Small intestine (tissue), 7 donors: ENCODE results near the gene PPDPF. TPM values are rescaled to one million over a fixed set of nuclear protein-coding genes. Genes with fewer than 3 reads are reported as not detected.

Source experiments
- DNase-seq, 2 donors: peaks; one replicate each; pipeline versions ENCODE4 v3.0.0 to v3.0.0-alpha.2; 2013
- FAIRE-seq: peaks from 2 replicates; lab custom pipeline; 2012; peaks lifted over from hg19 to GRCh38; lab: Jason Lieb, UNC
- H3K27ac ChIP-seq, 3 donors: one replicate each; pipeline ENCODE4 v1.5.1; 2013; ENCODE audit warnings: low read length in 2 of 3, mild to moderate bottlenecking in 2 of 3, control low read depth in 1 of 3, inconsistent platforms in 1 of 3, low read depth in 1 of 3, moderate library complexity in 1 of 3
- H3K27me3 ChIP-seq, 3 donors: one replicate each; pipeline ENCODE4 v1.6.1; 2013; ENCODE audit warnings: low read length in 3 of 3, inconsistent platforms in 1 of 3; ENCODE audit not compliant: control insufficient read depth in 3 of 3, insufficient read depth in 3 of 3
- H3K36me3 ChIP-seq, 3 donors: one replicate each; pipeline ENCODE4 v1.6.1; 2013; ENCODE audit warnings: low read length in 3 of 3, inconsistent platforms in 1 of 3, low read depth in 1 of 3, mild to moderate bottlenecking in 1 of 3, moderate library complexity in 1 of 3; ENCODE audit not compliant: control insufficient read depth in 3 of 3, insufficient read depth in 2 of 3
- H3K4me1 ChIP-seq, 3 donors: one replicate each; pipeline ENCODE4 v1.6.1; 2013; ENCODE audit warnings: low read length in 2 of 3, inconsistent platforms in 1 of 3, low read depth in 1 of 3, mild to moderate bottlenecking in 1 of 3, moderate library complexity in 1 of 3; ENCODE audit not compliant: control insufficient read depth in 3 of 3, insufficient read depth in 2 of 3
- H3K4me3 ChIP-seq, 3 donors: one replicate each; pipeline ENCODE4 v1.5.1; 2013; ENCODE audit warnings: low read length in 3 of 3, control low read depth in 1 of 3, inconsistent platforms in 1 of 3, low read depth in 1 of 3, mild to moderate bottlenecking in 1 of 3, moderate library complexity in 1 of 3
- H3K9me3 ChIP-seq, 2 donors: one replicate each; pipeline ENCODE4 v1.6.1; 2013; ENCODE audit warnings: low read depth in 1 of 2, low read length in 1 of 2; ENCODE audit not compliant: control insufficient read depth in 2 of 2, insufficient read depth in 1 of 2
- WGBS, 3 donors: extraction: QIAGEN DNeasy Blood & Tissue Kit; methylation state at CpG; one replicate each; pipeline ENCODE4 v1.1.7; 2013; 5-methylcytosine and 5-hydroxymethylcytosine counted together
- polyA plus RNA-seq, 4 donors: library from polyadenylated mRNA; stranded (reverse) in 3 of 4; unstranded in 1 of 4; fragments of 200-250 nt in 3 of 4; fragments of 120-200 nt in 1 of 4; gene quantifications; one replicate each; pipeline versions ENCODE4 v1.2.1 to v1.2.3, GENCODE V29; 2013
- donor health status: healthy with polysubstance abuse.
- donor health status: control.
- donor health status: control.
- donor health status: Bipolar disorder and iron deficiency.
- donor health status: healthy.

The PPDPF gene
- polyA plus RNA-seq, 4 donors = 273 to 356 (median 295) TPM

DNA sequence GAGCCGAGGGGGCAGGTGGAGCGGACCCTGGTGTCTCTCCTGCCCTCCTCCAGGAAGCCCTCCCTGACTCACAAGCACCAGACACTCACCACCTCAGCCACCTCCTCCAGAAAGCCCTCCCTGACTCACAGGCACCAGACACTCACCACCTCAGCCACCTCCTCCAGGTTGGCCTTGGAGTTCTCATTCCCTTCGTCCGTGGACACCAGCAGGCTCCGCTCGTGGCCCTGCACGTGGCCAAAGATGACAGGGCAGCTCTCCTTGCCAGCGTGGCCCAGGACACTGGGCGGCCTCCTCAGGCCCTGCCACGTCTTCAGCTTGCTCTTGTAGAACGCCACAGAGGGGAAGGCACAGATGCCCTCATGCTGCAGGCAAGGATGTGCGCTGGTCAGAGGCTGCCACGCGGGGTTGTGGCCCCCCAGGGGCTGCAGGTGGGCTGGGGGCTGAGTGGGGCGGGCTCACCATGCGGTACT, 39.8 kb downstream of the PPDPF start:
- DNase-seq (no peak), FAIRE-seq (no peak)
- Histone ChIP-seq H3K27ac (no peak overlapping the region), H3K4me3 (no peak overlapping the region), H3K4me1 (no peaks in the 10 kb centered on the region), H3K9me3 (no peaks in the 10 kb centered on the region), H3K36me3 (peaks cover 3 to 62% (median 10%) of the 10 kb centered on the region in 3 donors), H3K27me3 (no peaks in the 10 kb centered on the region)
- WGBS, 3 donors = 93 to 96% (median 95%) methylated on average over 16 of the region's 16 CpGs

DNA sequence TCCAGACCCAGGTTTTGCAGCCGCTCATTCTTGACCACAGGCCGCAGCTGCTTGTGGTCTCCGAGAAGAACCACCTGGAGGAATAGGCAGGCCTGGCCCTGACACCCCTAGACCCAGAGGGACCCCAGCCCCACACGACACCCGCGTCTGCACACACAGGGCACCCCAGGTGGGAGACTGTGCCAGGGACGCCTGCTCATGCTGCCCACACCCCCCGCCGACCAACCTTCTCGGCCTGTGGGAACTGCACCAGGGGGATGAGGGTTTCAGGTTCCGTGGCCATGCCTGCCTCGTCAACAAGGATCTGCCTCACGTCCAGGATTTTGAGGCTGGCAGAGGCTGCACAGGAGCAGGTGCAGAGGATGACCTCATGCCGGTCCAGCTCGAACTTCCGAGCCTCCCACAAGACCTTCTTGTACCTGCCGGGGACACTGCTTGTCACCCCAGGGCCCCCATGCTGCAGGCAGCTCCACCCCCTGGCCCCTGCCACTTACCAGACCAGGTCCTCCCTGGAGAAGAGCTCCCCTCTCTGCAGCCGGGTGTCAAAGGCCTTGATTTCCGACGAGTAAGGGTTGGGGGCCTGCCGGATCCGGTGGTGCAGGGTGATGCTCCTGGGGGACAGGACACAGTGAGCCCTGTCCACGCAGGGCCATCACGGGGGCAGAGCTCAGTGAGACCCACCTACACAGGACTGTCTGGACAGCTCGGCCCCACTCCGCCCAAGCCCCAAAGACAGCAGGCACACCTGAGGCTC, 40.5 kb downstream of the PPDPF start:
- 93 to 94% (median 93%) methylated on average over 26 of the region's 26 CpGs for WGBS, 3 donors
- FAIRE-seq (no peak), DNase-seq (no peak)
- Histone ChIP-seq H3K27me3 (no peaks in the 10 kb centered on the region), H3K27ac (no peak overlapping the region), H3K36me3 (peaks cover 3 to 69% (median 10%) of the 10 kb centered on the region in 3 donors), H3K4me1 (no peaks in the 10 kb centered on the region), H3K9me3 (no peaks in the 10 kb centered on the region), H3K4me3 (no peak overlapping the region)

- H3K27me3 ChIP-seq = no peaks in the 10 kb centered on the region
- peaks cover 3 to 74% (median 10%) of the 10 kb centered on the region in 3 donors for H3K36me3 ChIP-seq
- DNase-seq (no peak), FAIRE-seq (no peak)
- no peaks in the 10 kb centered on the region for H3K4me1 ChIP-seq
- H3K9me3 ChIP-seq = no peaks in the 10 kb centered on the region
- no peak overlapping the region for H3K4me3 ChIP-seq
- WGBS, 3 donors = 88 to 93% (median 92%) methylated on average over 30 to 36 of the region's 36 CpGs
- H3K27ac ChIP-seq = no peak overlapping the region
These were observed 41.2 kb downstream of the PPDPF start for GRCh38 chr20:63561624-63562396.

- no peaks in the 10 kb centered on the region for H3K4me1 ChIP-seq
- no peaks in the 10 kb centered on the region for H3K27me3 ChIP-seq
- DNase-seq (no peak), FAIRE-seq (no peak)
- H3K9me3 ChIP-seq = no peaks in the 10 kb centered on the region
- no peak overlapping the region for H3K4me3 ChIP-seq
- H3K36me3 ChIP-seq = peaks cover 3 to 78% (median 10%) of the 10 kb centered on the region in 3 donors
- 93 to 94% (median 93%) methylated on average over 46 to 54 of the region's 54 CpGs for WGBS, 3 donors
- H3K27ac ChIP-seq = no peak overlapping the region
These were observed 42.1 kb downstream of the PPDPF start for GRCh38 chr20:63562461-63563224.

DNA sequence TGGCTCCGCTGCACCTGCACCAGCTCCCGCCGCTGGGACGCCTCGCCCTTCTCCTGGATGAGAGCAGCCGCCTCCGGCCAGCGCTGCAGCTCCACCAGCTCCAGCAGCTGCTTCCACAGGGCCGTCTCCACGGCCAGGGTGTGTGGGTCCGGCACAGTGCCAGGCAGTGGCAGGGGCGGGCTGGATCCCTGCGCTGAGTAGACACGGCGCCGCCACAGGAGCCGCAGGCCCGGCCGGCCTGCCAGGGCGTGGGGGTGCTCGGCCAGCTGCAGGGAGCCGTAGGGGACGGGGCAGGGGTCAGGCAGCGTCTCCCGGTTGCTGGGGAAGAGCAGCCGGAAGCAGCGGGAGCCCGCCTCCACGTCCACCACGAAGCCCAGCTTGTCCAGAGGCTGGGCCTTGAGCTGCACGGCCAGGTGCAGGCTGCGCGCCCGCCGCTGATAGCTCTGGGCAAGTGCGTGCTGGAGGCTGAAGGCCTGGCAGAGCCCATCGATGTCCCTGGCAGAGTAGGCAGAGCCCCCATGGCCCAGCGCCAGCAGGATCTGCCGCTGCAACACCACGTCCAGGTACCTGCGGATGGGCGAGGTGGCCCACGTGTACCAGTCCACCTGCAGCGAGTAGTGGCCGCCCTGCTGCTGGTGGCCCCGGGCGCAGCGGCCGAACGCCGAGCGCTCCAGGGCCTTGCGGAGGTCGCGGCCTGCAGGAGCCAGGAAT, 42.8 kb downstream of the PPDPF start:
- no peak overlapping the region for H3K27ac ChIP-seq
- FAIRE-seq = no peak
- 95% methylated on average over 39 to 55 of the region's 55 CpGs for WGBS, 3 donors
- H3K36me3 ChIP-seq = peaks cover 3 to 81% (median 10%) of the 10 kb centered on the region in 3 donors
- no peaks in the 10 kb centered on the region for H3K27me3 ChIP-seq
- no peak overlapping the region for H3K4me3 ChIP-seq
- no peaks in the 10 kb centered on the region for H3K4me1 ChIP-seq
- no peaks in the 10 kb centered on the region for H3K9me3 ChIP-seq
- DNase-seq = no peak

DNA sequence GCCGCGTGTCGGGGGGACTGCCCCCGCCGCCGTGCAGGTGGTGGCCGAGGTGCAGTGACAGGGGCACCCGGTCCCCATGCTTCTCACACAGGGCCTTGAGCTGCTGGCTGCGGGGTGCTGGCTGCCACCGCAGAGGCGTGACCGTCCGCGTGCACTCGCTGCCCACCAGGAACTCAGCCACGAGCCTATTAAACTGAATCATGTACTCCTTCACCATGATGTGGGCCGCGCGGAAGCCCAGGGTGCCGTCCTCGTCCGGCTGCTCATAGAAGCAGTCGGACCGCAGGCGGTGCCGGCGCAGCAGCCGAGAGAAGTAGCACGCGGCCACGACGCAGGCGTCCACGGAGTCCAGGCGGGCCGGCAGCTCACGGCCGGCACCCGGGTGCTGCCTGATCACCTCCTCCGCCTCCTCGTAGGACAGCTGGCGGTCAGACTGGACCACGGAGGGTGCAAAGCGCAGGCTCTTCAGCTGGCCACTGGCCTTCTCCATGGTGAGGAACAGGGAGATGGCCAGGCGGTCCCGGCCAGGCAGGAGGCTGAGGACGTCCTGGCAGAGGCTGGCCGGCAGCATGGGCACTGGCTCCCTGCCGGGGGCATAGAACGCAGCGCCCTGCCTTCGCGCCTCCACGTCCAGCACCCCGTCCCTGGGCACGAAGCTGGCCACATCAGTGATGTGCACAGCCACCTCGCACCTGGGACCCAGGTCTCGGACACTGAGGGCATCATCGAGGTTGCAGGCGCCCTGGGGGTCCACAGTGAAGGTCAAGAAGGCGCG, 43.7 kb downstream of the PPDPF start:
- no peaks in the 10 kb centered on the region for H3K9me3 ChIP-seq
- no peak for DNase-seq
- WGBS, 3 donors = 94 to 96% (median 95%) methylated on average over 59 to 62 of the region's 62 CpGs
- H3K4me3 ChIP-seq = no peak overlapping the region
- H3K36me3 ChIP-seq = peaks cover 3 to 75% (median 10%) of the 10 kb centered on the region in 3 donors
- no peak for FAIRE-seq
- no peak overlapping the region for H3K27ac ChIP-seq
- no peaks in the 10 kb centered on the region for H3K27me3 ChIP-seq
- no peaks in the 10 kb centered on the region for H3K4me1 ChIP-seq

GRCh38 chr20:63565021-63565698, 44.6 kb downstream of the PPDPF start:
- Histone ChIP-seq H3K27me3 (no peaks in the 10 kb centered on the region), H3K36me3 (peaks cover 3 to 68% (median 7%) of the 10 kb centered on the region in 3 donors), H3K4me3 (no peak overlapping the region), H3K9me3 (no peaks in the 10 kb centered on the region), H3K4me1 (no peaks in the 10 kb centered on the region), H3K27ac (no peak overlapping the region)
- FAIRE-seq = no peak
- no peak for DNase-seq
- 95 to 98% (median 97%) methylated on average over 54 to 61 of the region's 61 CpGs for WGBS, 3 donors
